GDM1 (cell line): Measurements from ENCODE around the gene PRSS1.
"Not testable (repeated sequence)": the region's sequence is repeated elsewhere in the genome, so short reads cannot be mapped to it uniquely, and the experiment has no call there.

Experiments
- DNase-seq: peaks from one replicate; lab custom pipeline; 2025; lab: John Stamatoyannopoulos, UW

Gene PRSS1

GRCh38 chr7:142773230-142773629 is 24.0 kb downstream of the PRSS1 start:
- no peak for DNase-seq

- DNase-seq: no peak
Observed at GRCh38 chr7:142773937-142774744, 24.9 kb downstream of the PRSS1 start.

- no peak for DNase-seq
Observed at GRCh38 chr7:142774826-142775225, 25.6 kb downstream of the PRSS1 start.

- DNase-seq: not testable (repeated sequence)
Observed at GRCh38 chr7:142775351-142776115, 26.3 kb downstream of the PRSS1 start.

- no peak for DNase-seq
Observed at GRCh38 chr7:142776206-142776844, 27.1 kb downstream of the PRSS1 start.

- DNase-seq: not testable (repeated sequence)
Observed at GRCh38 chr7:142776845-142777225, 27.6 kb downstream of the PRSS1 start.

- no peak for DNase-seq
Observed at GRCh38 chr7:142777318-142777717, 28.0 kb downstream of the PRSS1 start.

GRCh38 chr7:142782922-142783900 is 33.9 kb downstream of the PRSS1 start:
- DNase-seq: peak; percentile 90

GRCh38 chr7:142784096-142784495 is 34.8 kb downstream of the PRSS1 start:
- peak; percentile 24 for DNase-seq

- DNase-seq: no peak
Observed at GRCh38 chr7:142784716-142785115, 35.4 kb downstream of the PRSS1 start.

GRCh38 chr7:142785841-142786250 is 36.6 kb downstream of the PRSS1 start:
- no peak for DNase-seq

- DNase-seq: no peak
Observed at GRCh38 chr7:142787034-142787768, 37.9 kb downstream of the PRSS1 start.

GRCh38 chr7:142787783-142788182 is 38.5 kb downstream of the PRSS1 start:
- no peak for DNase-seq

GRCh38 chr7:142788303-142789289 is 39.3 kb downstream of the PRSS1 start:
- DNase-seq: no peak

GRCh38 chr7:142789441-142789840 is 40.2 kb downstream of the PRSS1 start:
- DNase-seq: no peak

- DNase-seq: no peak
Observed at GRCh38 chr7:142790056-142790455, 40.8 kb downstream of the PRSS1 start.

GRCh38 chr7:142790555-142790954 is 41.3 kb downstream of the PRSS1 start:
- no peak for DNase-seq

GRCh38 chr7:142791502-142791901 is 42.2 kb downstream of the PRSS1 start:
- no peak for DNase-seq

- no peak for DNase-seq
Observed at GRCh38 chr7:142792129-142792528, 42.9 kb downstream of the PRSS1 start.

- no peak for DNase-seq
Observed at GRCh38 chr7:142792593-142792992, 43.3 kb downstream of the PRSS1 start.
